Suprapubic skin (tissue), 4 donors: Measurements from ENCODE around the gene IRAK1BP1. TPM values are rescaled to one million over a fixed set of nuclear protein-coding genes. Genes with fewer than 3 reads are reported as not detected.

Experiments used
- DNase-seq, 2 donors: peaks; one replicate each; pipeline ENCODE4 v3.0.0-alpha.2; 2019; ENCODE audit warnings: low spot score in 2 of 2
- H3K27ac ChIP-seq: fragments of 200-600 bp; sonication (generic); one replicate; pipeline ENCODE4 v1.5.1; 2019
- H3K27me3 ChIP-seq: fragments of 200-600 bp; sonication (generic); one replicate; pipeline ENCODE4 v1.5.1; 2019
- H3K36me3 ChIP-seq: fragments of 200-600 bp; sonication (generic); one replicate; pipeline ENCODE4 v1.5.1; 2019
- H3K4me1 ChIP-seq: fragments of 200-600 bp; sonication (generic); one replicate; pipeline ENCODE4 v1.5.1; 2019
- H3K4me3 ChIP-seq: fragments of 200-600 bp; sonication (generic); one replicate; pipeline ENCODE4 v1.5.1; 2019; ENCODE audit warnings: mild to moderate bottlenecking
- H3K9me3 ChIP-seq: fragments of 200-600 bp; sonication (generic); one replicate; pipeline ENCODE4 v1.5.1; 2019
- CTCF ChIP-seq, 2 donors: fragments of 200-600 bp in 1 of 2; fragments of 450-650 bp in 1 of 2; sonication (generic) in 1 of 2; IDR thresholded peaks; one replicate each; pipeline ENCODE4 v1.5.1; 2016 to 2019; ENCODE audit warnings: antibody characterized with exemption in 2 of 2, mild to moderate bottlenecking in 1 of 2, moderate library complexity in 1 of 2
- EP300 ChIP-seq: sonication (generic); formaldehyde crosslinking; IDR thresholded peaks from one replicate; pipeline ENCODE4 v1.6.1; 2017; ENCODE audit warnings: antibody characterized with exemption
- POLR2A ChIP-seq, 2 donors: fragments of 450-650 bp; IDR thresholded peaks; one replicate each; pipeline ENCODE4 v1.6.1; 2017; ENCODE audit warnings: antibody characterized with exemption in 2 of 2, mild to moderate bottlenecking in 2 of 2, moderate library complexity in 2 of 2
- POLR2AphosphoS5 ChIP-seq, 3 donors: sonication (generic); formaldehyde crosslinking; IDR thresholded peaks; one replicate each; pipeline ENCODE4 v1.6.1; 2017; ENCODE audit warnings: antibody characterized with exemption in 3 of 3
- WGBS: methylation state at CpG from one replicate; pipeline ENCODE4 v1.1.5; 2018; 5-methylcytosine and 5-hydroxymethylcytosine counted together
- total RNA-seq, 4 donors: library from RNA; depleted of rRNA; stranded (reverse); fragments of >200 nt; gene quantifications; one replicate each; pipeline ENCODE4 v1.1.0, GENCODE V29; 2016

The IRAK1BP1 gene
- total RNA-seq, 4 donors from 2014 or later, result 3.4 to 5.0 (median 4.0) TPM

DNA sequence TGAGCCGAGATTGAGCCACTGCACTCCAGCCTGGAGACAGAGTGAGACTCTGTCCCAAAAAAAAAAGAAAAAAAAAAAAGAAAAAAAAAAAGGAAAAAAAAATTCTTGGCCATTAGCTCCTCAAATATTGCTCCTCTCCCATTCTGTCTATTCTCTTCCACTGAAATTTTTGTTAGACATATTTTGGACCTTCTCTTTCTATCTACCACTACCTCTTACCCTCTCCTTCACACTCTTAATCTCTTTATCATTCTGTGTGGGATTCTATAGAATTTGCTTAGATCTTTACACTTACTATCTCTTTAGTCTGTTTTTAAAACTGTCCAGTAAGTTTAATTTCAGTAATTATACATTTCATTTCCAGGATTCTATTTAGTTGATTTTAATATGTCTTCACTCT, 85.0 kb downstream of the IRAK1BP1 start:
- no peak for TF ChIP-seq EP300
- TF ChIP-seq CTCF (IDR thresholded peaks at IDR 0.05), result no peak
- TF ChIP-seq POLR2AphosphoS5 (IDR thresholded peaks at IDR 0.05), result no peak
- no peak for TF ChIP-seq POLR2A (IDR thresholded peaks at IDR 0.05)
- H3K9me3 ChIP-seq, result peaks cover 7% of the 10 kb centered on the region
- no peak for DNase-seq
- H3K27me3 ChIP-seq, result no peaks in the 10 kb centered on the region
- H3K4me3 ChIP-seq, result no peak overlapping the region
- H3K27ac ChIP-seq, result no peak overlapping the region
- H3K36me3 ChIP-seq, result peaks cover 82% of the 10 kb centered on the region
- H3K4me1 ChIP-seq, result no peaks in the 10 kb centered on the region
- WGBS, result 94% methylated on average over 1 of the region's 1 CpG

Other genes with a start within 250 kb of the IRAK1BP1 start
- 10 to 100 TPM; 17.1 to 38.5 (median 25.7) TPM for gene PHIP, start 210.7 kb downstream of the IRAK1BP1 start, total RNA-seq